Panc1 (cell line): Measurements from ENCODE around the gene INPP5D. TPM values are rescaled to one million over a fixed set of nuclear protein-coding genes. Genes with fewer than 3 reads are reported as not detected.

Experiments
- ATAC-seq: fragments of 200-7000 bp; cut with Tn5 transposase; 2 replicates; pipeline ENCODE4 v1.9.1; 2020; ENCODE audit warnings: mild to moderate bottlenecking, moderate library complexity
- BruUV-seq: library from RNA; stranded (reverse); fragments of 400-500 nt; replicated peaks from 2 replicates; lab custom pipeline; 2021; lab: Mats Ljungman, UMichigan
- CTCF ChIA-PET: fragments of 300-600 bp; sonication (Branson Sonifier 250); formaldehyde crosslinking; loops from one replicate; lab custom pipeline; 2022; ENCODE audit warnings: antibody characterized with exemption; lab: Charles Lee
- POLR2A ChIA-PET: fragments of 300-600 bp; sonication (Branson Sonifier 250); formaldehyde crosslinking; loops from one replicate; lab custom pipeline; 2022; ENCODE audit warnings: antibody characterized with exemption; lab: Charles Lee
- DNase-seq: peaks from one replicate; pipeline ENCODE4 v3.0.0-alpha.2; 2010; ENCODE audit warnings: low read depth, low spot score
- H3K27ac ChIP-seq: 2 replicates; pipeline ENCODE4 v1.5.1; 2011; ENCODE audit warnings: mild to moderate bottlenecking, low read length, inconsistent platforms
- H3K27me3 ChIP-seq: fragments of 200-500 bp; sonication (Bioruptor generic); 2 replicates; pipeline ENCODE4 v1.6.0; 2014; ENCODE audit warnings: low read length, inconsistent platforms; ENCODE audit not compliant: control insufficient read depth, insufficient read depth
- H3K36me3 ChIP-seq: fragments of 200-500 bp; sonication (Bioruptor generic); 2 replicates; pipeline ENCODE4 v1.5.1; 2014; ENCODE audit warnings: inconsistent platforms, mild to moderate bottlenecking, low read length, moderate library complexity; ENCODE audit not compliant: control insufficient read depth, insufficient read depth
- H3K4me1 ChIP-seq: 2 replicates; pipeline ENCODE4 v1.5.1; 2011; ENCODE audit warnings: inconsistent platforms, mild to moderate bottlenecking, low read length, moderate library complexity; ENCODE audit not compliant: control insufficient read depth, insufficient read depth
- H3K4me3 ChIP-seq, 2 experiments: 2 replicates each; pipeline ENCODE4 v1.5.1; 2011 to 2012; ENCODE audit warnings: low read depth in 2 of 2, low read length in 2 of 2, mild to moderate bottlenecking in 2 of 2, inconsistent platforms in 1 of 2, moderate library complexity in 1 of 2
- H3K9me3 ChIP-seq: fragments of 200-500 bp; sonication (Bioruptor generic); 2 replicates; pipeline ENCODE4 v1.5.1; 2014; ENCODE audit warnings: low read depth, mild to moderate bottlenecking, inconsistent platforms, low read length, moderate library complexity; ENCODE audit not compliant: control insufficient read depth, insufficient read depth
- CTCF ChIP-seq: fragments of 450-650 bp; IDR thresholded peaks from 2 replicates; pipeline ENCODE4 v1.5.1; 2017; ENCODE audit warnings: mild to moderate bottlenecking
- POLR2AphosphoS5 ChIP-seq: IDR thresholded peaks from 2 replicates; pipeline ENCODE4 v1.6.1; 2012; ENCODE audit warnings: mild to moderate bottlenecking, low read depth, low read length, moderate library complexity
- REST ChIP-seq, 2 experiments: IDR thresholded peaks; 2 replicates each; pipeline ENCODE4 v1.6.1; 2011 to 2012; ENCODE audit warnings: low read depth in 2 of 2, control low read depth in 1 of 2, low read length in 1 of 2, mild to moderate bottlenecking in 1 of 2, moderate library complexity in 1 of 2; ENCODE audit not compliant: insufficient read depth in 1 of 2
- SIN3A ChIP-seq: IDR thresholded peaks from 2 replicates; pipeline ENCODE4 v1.6.1; 2012; ENCODE audit warnings: low read depth, mild to moderate bottlenecking, low read length, moderate library complexity, borderline replicate concordance; ENCODE audit not compliant: insufficient read depth
- TCF7L2 ChIP-seq: IDR thresholded peaks from 2 replicates; pipeline ENCODE4 v1.6.1; 2011; ENCODE audit warnings: mild to moderate bottlenecking, low read depth, low read length, inconsistent platforms
- in situ Hi-C: cut with HindIII; loops from 2 replicates; pipeline ENCODE4 v1.10.0; 2016; ENCODE audit warnings: low sequenced_read_pairs, low pct_unique_long_range_greater_than_20kb
- intact Hi-C: fragments of 100-400 bp; cut with micrococcal nuclease; formaldehyde crosslinking; loops from one replicate; pipeline ENCODE4 v1.10.0; 2022; ENCODE audit not compliant: unreplicated experiment
- total RNA-seq: library from RNA; stranded (reverse); gene quantifications from one replicate; pipeline ENCODE4 v1.2.1, GENCODE V29; 2021; ENCODE audit not compliant: unreplicated experiment

INPP5D gene
- total RNA-seq, 1 experiment from 2014 or later = 0.39 TPM

GRCh38 chr2:233245406-233245805 is 185.3 kb downstream of the INPP5D start:
- intact Hi-C loops (no loop called here), in situ Hi-C loops (no loop called here)
- no peak for ATAC-seq
- Histone ChIP-seq H3K36me3 (no peaks in the 10 kb centered on the region), H3K4me3 (no peak overlapping the region), H3K9me3 (peaks cover 4% of the 10 kb centered on the region; the same call in 1 of the 2 replicates), H3K4me1 (peaks cover 10% of the 10 kb centered on the region; the same call in 1 of the 2 replicates), H3K27ac (no peak overlapping the region), H3K27me3 (no peaks in the 10 kb centered on the region)
- TF ChIP-seq POLR2AphosphoS5 = no peak
- no peak for TF ChIP-seq CTCF
- TF ChIP-seq SIN3A = no peak
- TF ChIP-seq TCF7L2 = no peak
- no peak for TF ChIP-seq REST (IDR thresholded peaks at IDR 0.05; ENCODE audit: insufficient read depth in 1 of 2, low read depth in 2 of 2, low read length in 1 of 2)
- POLR2A ChIA-PET = interaction anchor here (0.7 kb wide), 1 partner anchor 20 kb away, joined by 4 read pairs; no protein-coding TSS in a partner anchor
- BruUV-seq = no TSS peak
- CTCF ChIA-PET = interaction anchor here (0.7 kb wide), 1 partner anchor 148 kb away, joined by 3 read pairs; no protein-coding TSS in a partner anchor
- no peak for DNase-seq

GRCh38 chr2:233247116-233247515 is 187.0 kb downstream of the INPP5D start:
- ATAC-seq = no peak
- TF ChIP-seq TCF7L2 = no peak
- Histone ChIP-seq H3K27ac (peak overlapping the region; percentile 24; the same call in 1 of the 2 replicates), H3K27me3 (no peaks in the 10 kb centered on the region), H3K36me3 (no peaks in the 10 kb centered on the region; the same call in 1 of the 2 replicates), H3K9me3 (peaks cover 10% of the 10 kb centered on the region; the same call in 1 of the 2 replicates), H3K4me1 (peaks cover 9% of the 10 kb centered on the region; the same call in 1 of the 2 replicates), H3K4me3 (no peak overlapping the region)
- DNase-seq = no peak
- intact Hi-C loops (no loop called here), in situ Hi-C loops (no loop called here)
- CTCF ChIA-PET = interaction anchor here (0.6 kb wide), 1 partner anchor 170 kb away, joined by 6 read pairs; no protein-coding TSS in a partner anchor
- no TSS peak for BruUV-seq
- POLR2A ChIA-PET = no interaction called here

- intact Hi-C loops = no loop called here
- Histone ChIP-seq H3K9me3 (peaks cover 10% of the 10 kb centered on the region; the same call in 1 of the 2 replicates), H3K4me3 (no peak overlapping the region), H3K36me3 (no peaks in the 10 kb centered on the region; the same call in 1 of the 2 replicates), H3K4me1 (peaks cover 9% of the 10 kb centered on the region), H3K27me3 (no peaks in the 10 kb centered on the region), H3K27ac (0 out of 2 replicates have a peak overlapping the region, but pooled peaks have one; percentile 26)
- CTCF ChIA-PET = no interaction called here
- TF ChIP-seq SIN3A (no peak), TCF7L2 (no peak), REST (IDR thresholded peaks at IDR 0.05; ENCODE audit: insufficient read depth in 1 of 2, low read depth in 2 of 2, low read length in 1 of 2) (no peak), CTCF (no peak), POLR2AphosphoS5 (no peak)
- ATAC-seq (peak; percentile 39; the same call in 1 of the 2 replicates), DNase-seq (peak; percentile 86)
- in situ Hi-C loops = no loop called here
- BruUV-seq = no TSS peak
- POLR2A ChIA-PET = no interaction called here
Observed at GRCh38 chr2:233247744-233248143, 187.6 kb downstream of the INPP5D start.
